NCI-H774 (cell line): ENCODE data around the gene GPX6.
"Not testable (repeated sequence)": the region's sequence is repeated elsewhere in the genome, so short reads cannot be mapped to it uniquely, and the experiment has no call there.

Experiments used
- DNase-seq: peaks from one replicate; lab custom pipeline; 2025; lab: John Stamatoyannopoulos, UW

GPX6 gene

GRCh38 chr6:28523241-28523622 is 7.6 kb upstream of the GPX6 start:
- DNase-seq: no peak

DNA sequence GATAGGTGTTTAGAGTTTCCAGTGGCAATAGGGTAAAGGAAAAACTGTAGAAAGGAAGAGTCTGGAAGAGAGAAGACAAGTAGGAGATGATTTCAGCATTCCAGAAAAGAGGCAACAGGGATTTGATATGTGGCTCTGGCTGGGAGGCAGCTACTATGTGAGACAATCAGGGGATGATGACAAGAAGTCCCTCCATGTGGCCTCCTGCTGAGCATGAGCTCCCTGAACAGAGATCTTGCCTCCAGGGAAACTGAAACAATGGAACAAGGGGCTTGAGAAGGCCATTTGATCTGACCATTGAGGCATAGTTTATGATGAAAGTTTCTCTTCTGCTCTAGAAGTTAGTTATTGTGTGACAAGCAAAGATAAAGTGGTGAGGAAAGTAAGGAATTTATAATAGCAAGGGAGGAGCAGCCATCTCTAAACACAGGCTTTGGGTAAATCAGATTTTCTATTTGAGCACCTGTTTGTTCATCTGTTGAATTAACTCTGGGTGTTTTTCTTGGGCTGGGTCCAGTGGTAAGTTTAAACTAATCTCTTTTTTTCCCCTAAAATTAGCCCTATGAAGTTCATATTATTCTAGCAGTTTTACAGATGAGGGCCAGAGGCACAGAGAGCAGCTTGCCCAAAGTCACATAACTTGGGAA is 7.1 kb upstream of the GPX6 start:
- no peak for DNase-seq

DNA sequence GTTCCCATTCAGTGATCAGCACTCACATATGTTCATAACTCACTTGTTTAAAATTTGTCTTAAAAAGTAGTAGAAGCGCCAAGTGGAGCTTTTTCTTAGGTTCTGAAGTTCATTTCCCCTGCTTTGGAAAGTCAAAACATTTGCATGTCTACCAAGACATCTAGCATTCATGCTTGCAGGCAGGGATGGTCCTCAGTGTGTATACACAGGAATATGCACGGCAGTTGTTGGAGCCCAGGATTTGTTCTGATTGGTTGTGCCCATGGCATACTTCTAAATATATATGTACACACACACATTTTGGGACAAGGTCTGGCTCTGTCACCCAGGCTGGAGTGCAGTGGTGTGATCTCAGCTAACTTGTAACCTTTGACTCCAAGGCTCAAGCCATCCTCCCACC is 2.4 kb upstream of the GPX6 start:
- no peak for DNase-seq

GRCh38 chr6:28512387-28512786 is 3.2 kb downstream of the GPX6 start:
- DNase-seq: not testable (repeated sequence)

GRCh38 chr6:28511628-28512300 is 3.8 kb downstream of the GPX6 start:
- DNase-seq: no peak

- no peak for DNase-seq
Observed at GRCh38 chr6:28506807-28507475, 8.7 kb downstream of the GPX6 start.

GRCh38 chr6:28505733-28506132 is 9.9 kb downstream of the GPX6 start:
- DNase-seq: no peak

DNA sequence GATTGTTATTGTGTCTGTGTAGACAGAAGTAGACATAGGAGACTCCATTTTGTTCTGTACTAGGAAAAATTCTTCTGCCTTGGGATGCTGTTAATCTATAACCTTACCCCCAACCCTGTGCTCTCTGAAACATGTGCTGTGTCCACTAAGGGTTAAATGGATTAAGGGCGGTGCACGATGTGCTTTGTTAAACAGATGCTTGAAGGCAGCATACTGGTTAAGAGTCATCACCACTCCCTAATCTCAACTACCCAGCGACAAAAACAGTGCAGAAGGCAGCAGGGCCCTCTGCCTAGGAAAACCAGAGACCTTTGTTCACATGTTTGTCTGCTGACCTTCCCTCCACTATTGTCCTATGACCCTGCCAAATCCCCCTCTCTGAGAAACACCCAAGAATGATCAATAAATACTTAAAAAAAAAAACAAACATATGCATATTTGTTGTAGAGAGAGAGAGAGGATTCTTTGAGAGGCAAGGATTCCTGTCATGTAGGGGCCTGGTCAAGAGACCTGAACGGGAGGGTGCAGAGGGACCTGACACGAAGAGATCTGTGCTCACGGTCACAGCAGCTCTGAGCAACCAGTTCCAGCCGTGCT is 12.8 kb downstream of the GPX6 start:
- DNase-seq: not testable (repeated sequence)

- DNase-seq: not testable (repeated sequence)
Observed at GRCh38 chr6:28502136-28502535, 13.5 kb downstream of the GPX6 start.

GRCh38 chr6:28501259-28501658 is 14.3 kb downstream of the GPX6 start:
- no peak for DNase-seq

DNA sequence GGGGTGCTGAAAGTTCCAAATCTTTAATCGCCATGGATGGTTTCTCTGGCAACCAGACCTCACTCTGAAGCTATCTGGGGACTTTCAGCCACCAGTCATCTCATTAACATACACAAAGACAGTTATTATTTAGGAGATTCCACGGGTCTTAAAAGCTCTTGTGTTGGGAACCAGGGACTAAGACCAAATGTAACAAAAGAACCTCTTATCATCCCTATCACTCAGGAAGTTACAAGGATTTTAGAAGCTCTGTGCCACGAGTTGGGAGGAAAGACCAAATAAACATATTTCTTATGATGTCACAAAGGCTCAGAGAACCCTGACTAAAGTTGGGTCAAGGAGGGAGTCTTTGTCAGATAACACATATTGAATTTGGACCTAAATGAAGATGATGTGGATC is 17.7 kb downstream of the GPX6 start:
- no peak for DNase-seq

DNA sequence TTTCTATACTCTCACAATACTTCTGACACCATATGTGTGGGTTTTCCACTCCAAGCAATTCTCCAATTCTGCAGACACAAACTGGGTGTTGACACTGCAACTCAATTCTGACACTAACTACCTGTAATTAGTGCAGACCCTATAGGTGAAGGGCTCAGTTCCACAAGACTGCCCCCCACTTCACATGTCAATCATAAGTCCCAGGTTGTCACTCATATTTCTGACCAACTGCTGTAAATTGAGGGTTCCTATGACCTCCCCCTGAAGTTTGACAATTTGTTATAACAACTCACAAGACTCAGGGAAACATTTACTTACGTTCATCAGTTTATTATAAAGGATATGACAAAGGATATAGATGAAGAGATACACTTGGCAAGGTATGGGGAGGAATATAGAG is 18.3 kb downstream of the GPX6 start:
- no peak for DNase-seq

DNA sequence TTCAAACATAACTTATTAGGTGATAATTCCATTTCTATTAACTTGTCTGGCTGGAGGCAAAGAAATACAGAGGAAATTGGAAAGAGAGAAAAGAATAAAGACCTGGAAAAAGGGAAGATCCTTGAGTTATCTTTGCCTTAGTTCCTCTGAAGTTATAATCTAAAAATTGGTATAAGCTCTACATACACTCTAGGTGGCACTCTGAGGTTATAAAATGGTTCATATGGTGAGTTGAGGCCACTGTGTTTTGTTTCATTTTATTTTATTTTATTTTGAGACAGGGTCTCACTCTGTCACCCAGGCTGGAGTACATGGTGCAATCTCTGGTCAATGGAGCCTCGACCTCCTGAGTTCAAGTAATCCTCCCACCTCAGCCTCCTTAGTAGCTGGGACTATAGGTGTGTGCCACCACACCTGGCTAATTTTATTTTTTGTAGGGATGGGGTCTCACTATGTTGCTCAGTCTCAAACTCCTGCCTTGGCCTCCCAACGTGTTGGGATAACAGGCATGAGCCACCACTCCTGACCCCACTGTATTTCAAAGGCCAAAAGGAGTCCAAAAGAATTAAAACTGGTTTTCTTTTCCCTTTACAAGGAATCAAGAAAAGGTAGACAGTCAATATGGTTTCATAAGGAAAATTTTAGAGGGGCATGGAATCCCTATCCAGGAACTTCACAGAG is 19.4 kb downstream of the GPX6 start:
- no peak for DNase-seq

DNA sequence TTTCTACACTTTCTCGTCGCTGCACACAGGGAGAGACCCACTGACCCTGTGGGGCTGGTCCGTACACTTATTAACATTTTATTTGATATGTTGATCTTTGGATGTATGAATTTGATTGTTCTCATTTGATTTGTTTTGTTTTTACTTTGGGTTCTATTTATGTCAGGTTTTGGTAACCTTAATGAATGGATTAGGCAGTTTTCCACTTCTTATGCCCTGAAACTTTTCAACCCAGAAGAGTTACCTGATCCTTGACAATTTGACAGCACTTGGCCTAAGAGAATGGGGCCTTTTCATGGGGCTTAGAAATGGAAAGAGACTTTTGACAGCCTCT is 23.6 kb downstream of the GPX6 start:
- DNase-seq: no peak

- no peak for DNase-seq
Observed at GRCh38 chr6:28490205-28490890, 25.2 kb downstream of the GPX6 start.

GRCh38 chr6:28489366-28490204 is 26.0 kb downstream of the GPX6 start:
- DNase-seq: peak; percentile 9

- DNase-seq: peak; percentile 9
Observed at GRCh38 chr6:28488916-28489365, 26.7 kb downstream of the GPX6 start.

- no peak for DNase-seq
Observed at GRCh38 chr6:28486988-28487742, 28.4 kb downstream of the GPX6 start.

GRCh38 chr6:28486533-28486932 is 29.1 kb downstream of the GPX6 start:
- DNase-seq: no peak

DNA sequence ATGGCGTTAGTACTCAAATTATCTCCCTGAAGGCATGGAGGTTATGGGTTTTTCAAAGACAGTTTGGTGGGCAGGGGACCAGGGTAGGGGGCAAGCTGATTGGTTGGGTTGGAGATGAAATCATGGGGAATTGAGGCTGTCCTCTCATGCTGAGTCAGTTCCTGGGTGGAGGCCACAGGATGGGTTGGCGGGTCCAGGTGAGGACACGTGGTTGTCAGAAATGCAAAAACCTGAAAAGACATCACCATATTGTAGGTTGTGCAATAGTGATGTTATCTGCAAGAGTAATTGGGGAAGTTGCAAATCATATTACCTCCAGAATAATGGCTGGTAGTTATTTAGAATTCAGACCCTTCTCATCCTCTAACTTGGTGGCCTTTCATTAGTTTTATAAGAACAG is 30.1 kb downstream of the GPX6 start:
- DNase-seq: no peak
